ENCODE results near the gene PDILT.
"Not testable (repeated sequence)": the region's sequence is repeated elsewhere in the genome, so short reads cannot be mapped to it uniquely, and the experiment has no call there.

GRCh38 chr16:20451364-20451763 lies 46.8 kb upstream of the PDILT start, which contains the start of gene ACSM2A:
- TF ChIP-seq, protein P1, sequence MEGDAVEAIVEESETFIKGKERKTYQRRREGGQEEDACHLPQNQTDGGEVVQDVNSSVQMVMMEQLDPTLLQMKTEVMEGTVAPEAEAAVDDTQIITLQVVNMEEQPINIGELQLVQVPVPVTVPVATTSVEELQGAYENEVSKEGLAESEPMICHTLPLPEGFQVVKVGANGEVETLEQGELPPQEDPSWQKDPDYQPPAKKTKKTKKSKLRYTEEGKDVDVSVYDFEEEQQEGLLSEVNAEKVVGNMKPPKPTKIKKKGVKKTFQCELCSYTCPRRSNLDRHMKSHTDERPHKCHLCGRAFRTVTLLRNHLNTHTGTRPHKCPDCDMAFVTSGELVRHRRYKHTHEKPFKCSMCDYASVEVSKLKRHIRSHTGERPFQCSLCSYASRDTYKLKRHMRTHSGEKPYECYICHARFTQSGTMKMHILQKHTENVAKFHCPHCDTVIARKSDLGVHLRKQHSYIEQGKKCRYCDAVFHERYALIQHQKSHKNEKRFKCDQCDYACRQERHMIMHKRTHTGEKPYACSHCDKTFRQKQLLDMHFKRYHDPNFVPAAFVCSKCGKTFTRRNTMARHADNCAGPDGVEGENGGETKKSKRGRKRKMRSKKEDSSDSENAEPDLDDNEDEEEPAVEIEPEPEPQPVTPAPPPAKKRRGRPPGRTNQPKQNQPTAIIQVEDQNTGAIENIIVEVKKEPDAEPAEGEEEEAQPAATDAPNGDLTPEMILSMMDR (IDR thresholded peaks at IDR 0.05): not testable (repeated sequence)
- not testable (repeated sequence) for TF ChIP-seq POLR2A (IDR thresholded peaks at IDR 0.05)

Measured in lower leg skin (tissue), 3 donors.